ENCODE measurements around the gene ETV7. TPM values are rescaled to one million over a fixed set of nuclear protein-coding genes. Genes with fewer than 3 reads are reported as not detected.

The ETV7 gene
- total and polyA plus RNA-seq, 2 donors: 0.79 to 1.5 TPM

GRCh38 chr6:36324715-36325114, 62.8 kb downstream of the ETV7 start:
- H3K27ac ChIP-seq (ENCODE audit: low read depth): no peak overlapping the region
- no peak for DNase-seq (ENCODE audit: extremely low spot score)
- WGBS: 92% methylated on average over 4 of the region's 4 CpGs
- H3K4me1 ChIP-seq (ENCODE audit: insufficient read depth): no peaks in the 10 kb centered on the region
- H3K36me3 ChIP-seq (ENCODE audit: insufficient read depth): no peaks in the 10 kb centered on the region
- no peak overlapping the region for H3K4me3 ChIP-seq (ENCODE audit: low read depth, low read length)

GRCh38 chr6:36324191-36324590, 63.3 kb downstream of the ETV7 start:
- H3K4me3 ChIP-seq (ENCODE audit: low read depth, low read length): no peak overlapping the region
- no peaks in the 10 kb centered on the region for H3K36me3 ChIP-seq (ENCODE audit: insufficient read depth)
- H3K27ac ChIP-seq (ENCODE audit: low read depth): no peak overlapping the region
- no peak for DNase-seq (ENCODE audit: extremely low spot score)
- WGBS: 93% methylated on average over 6 of the region's 6 CpGs
- H3K4me1 ChIP-seq (ENCODE audit: insufficient read depth): no peaks in the 10 kb centered on the region

DNA sequence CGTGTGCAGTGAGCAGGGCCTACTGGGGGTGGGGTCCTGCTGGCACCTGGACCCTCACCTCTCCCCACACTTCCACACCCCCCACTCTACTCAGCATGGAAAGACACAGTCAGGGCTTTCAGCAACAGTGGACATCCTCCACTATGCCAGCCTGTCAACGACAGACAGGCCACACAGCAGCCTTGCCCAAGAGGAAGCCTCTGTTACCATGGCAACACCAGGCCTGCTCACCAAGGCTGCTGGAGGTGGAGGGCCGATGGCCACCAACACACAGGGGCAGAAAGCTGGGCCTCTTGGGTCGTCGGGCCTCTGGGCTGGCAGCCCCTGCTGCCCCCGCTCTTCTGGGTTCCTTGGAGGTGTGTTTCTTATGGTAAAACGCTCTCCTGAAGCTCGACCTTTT, 64.4 kb downstream of the ETV7 start:
- no peak for DNase-seq (ENCODE audit: extremely low spot score)
- H3K36me3 ChIP-seq (ENCODE audit: insufficient read depth): no peaks in the 10 kb centered on the region
- no peak overlapping the region for H3K4me3 ChIP-seq (ENCODE audit: low read depth, low read length)
- H3K4me1 ChIP-seq (ENCODE audit: insufficient read depth): no peaks in the 10 kb centered on the region
- 79% methylated on average over 8 of the region's 8 CpGs for WGBS
- no peak overlapping the region for H3K27ac ChIP-seq (ENCODE audit: low read depth)

- no peak overlapping the region for H3K4me3 ChIP-seq (ENCODE audit: low read depth, low read length)
- 87% methylated on average over 3 of the region's 3 CpGs for WGBS
- no peak overlapping the region for H3K27ac ChIP-seq (ENCODE audit: low read depth)
- no peak for DNase-seq (ENCODE audit: extremely low spot score)
- H3K4me1 ChIP-seq (ENCODE audit: insufficient read depth): no peaks in the 10 kb centered on the region
- no peaks in the 10 kb centered on the region for H3K36me3 ChIP-seq (ENCODE audit: insufficient read depth)
Measured at GRCh38 chr6:36322591-36322990, 64.9 kb downstream of the ETV7 start.

- H3K4me3 ChIP-seq (ENCODE audit: low read depth, low read length): no peak overlapping the region
- no peaks in the 10 kb centered on the region for H3K36me3 ChIP-seq (ENCODE audit: insufficient read depth)
- 81% methylated on average over 11 of the region's 11 CpGs for WGBS
- H3K27ac ChIP-seq (ENCODE audit: low read depth): no peak overlapping the region
- H3K4me1 ChIP-seq (ENCODE audit: insufficient read depth): no peaks in the 10 kb centered on the region
- no peak for DNase-seq (ENCODE audit: extremely low spot score)
Measured at GRCh38 chr6:36320475-36320874, 67.0 kb downstream of the ETV7 start.

GRCh38 chr6:36319821-36320220, 67.6 kb downstream of the ETV7 start:
- 73% methylated on average over 2 of the region's 2 CpGs for WGBS
- DNase-seq (ENCODE audit: extremely low spot score): no peak
- Histone ChIP-seq H3K4me1 (ENCODE audit: insufficient read depth) (no peaks in the 10 kb centered on the region), H3K36me3 (ENCODE audit: insufficient read depth) (no peaks in the 10 kb centered on the region), H3K4me3 (ENCODE audit: low read depth, low read length) (no peak overlapping the region), H3K27ac (ENCODE audit: low read depth) (no peak overlapping the region)

DNA sequence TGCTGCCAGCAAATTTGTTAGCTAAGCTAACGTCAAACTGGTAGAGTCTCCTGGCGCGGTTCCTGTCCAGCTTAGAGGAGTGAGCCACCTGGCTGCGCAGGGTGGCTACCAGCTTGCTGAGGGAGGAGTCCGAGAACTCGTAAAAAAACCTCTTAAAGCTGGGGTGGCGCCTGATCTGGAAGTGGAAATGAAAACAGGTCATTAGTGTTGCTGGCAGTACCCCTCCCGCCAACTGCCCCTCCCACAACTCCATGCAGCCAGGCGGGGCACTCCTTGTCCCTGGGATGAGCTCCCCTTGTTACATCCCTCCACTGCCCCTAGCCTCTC, 68.1 kb downstream of the ETV7 start:
- 71% methylated on average over 9 of the region's 9 CpGs for WGBS
- no peak for DNase-seq (ENCODE audit: extremely low spot score)
- no peak overlapping the region for H3K27ac ChIP-seq (ENCODE audit: low read depth)
- no peaks in the 10 kb centered on the region for H3K36me3 ChIP-seq (ENCODE audit: insufficient read depth)
- no peaks in the 10 kb centered on the region for H3K4me1 ChIP-seq (ENCODE audit: insufficient read depth)
- H3K4me3 ChIP-seq (ENCODE audit: low read depth, low read length): no peak overlapping the region

DNA sequence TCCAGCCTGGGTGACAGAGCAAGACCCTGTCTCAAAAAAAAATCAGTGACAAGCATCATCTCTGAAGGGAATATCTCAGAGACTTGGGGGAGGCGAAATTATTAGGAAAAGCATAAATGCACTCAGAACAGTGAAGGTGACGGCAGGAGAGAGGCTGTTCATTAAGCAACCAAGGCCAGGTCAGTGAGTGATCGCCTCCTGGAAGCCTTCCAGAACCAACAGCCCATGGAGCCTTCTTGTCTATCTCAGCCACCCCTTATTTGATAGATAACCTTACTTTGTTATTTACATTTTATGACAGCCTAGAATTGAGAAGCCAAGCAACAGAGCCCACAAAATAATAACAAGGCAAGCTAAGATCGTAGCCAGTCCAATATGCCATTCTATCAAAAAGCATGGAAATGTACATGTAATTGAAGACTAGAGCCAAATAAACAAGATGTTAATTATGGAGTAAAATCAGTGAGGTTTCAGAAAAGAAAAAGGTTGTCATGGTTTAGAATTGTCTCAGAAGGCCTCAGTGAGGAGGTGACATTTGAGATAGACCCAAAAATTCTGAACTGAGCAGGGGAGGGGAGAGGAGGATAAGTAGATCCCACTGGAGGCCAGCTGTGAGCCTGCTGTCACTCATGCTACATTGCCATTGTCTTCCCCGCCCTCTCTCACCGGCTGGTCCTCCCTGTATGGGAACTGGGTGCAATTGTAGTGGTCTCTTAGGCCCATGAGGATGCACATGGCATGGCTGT, 68.6 kb downstream of the ETV7 start:
- Histone ChIP-seq H3K36me3 (ENCODE audit: insufficient read depth) (no peaks in the 10 kb centered on the region), H3K27ac (ENCODE audit: low read depth) (no peak overlapping the region), H3K4me3 (ENCODE audit: low read depth, low read length) (no peak overlapping the region), H3K4me1 (ENCODE audit: insufficient read depth) (no peaks in the 10 kb centered on the region)
- WGBS: 82% methylated on average over 6 of the region's 6 CpGs
- no peak for DNase-seq (ENCODE audit: extremely low spot score)

DNA sequence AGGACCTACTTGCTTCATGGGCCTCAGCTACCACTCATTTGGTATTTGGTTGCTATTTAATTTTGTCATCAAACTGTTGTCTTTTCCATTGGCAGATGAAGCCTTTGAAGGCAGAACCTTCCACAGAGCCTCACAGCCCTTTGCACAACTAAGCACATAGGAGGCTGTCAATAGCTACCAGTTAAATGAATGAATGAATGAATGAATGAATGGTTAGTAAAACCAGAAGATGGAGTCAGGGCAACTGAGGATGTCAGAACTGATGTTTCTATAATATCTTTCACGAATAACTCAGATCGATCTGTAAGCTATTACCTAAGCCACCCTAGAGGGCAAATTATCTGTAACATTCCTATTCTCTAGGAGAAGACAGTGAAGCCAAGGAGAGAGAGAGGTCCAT, 69.8 kb downstream of the ETV7 start:
- WGBS: 93% methylated on average over 2 of the region's 2 CpGs
- Histone ChIP-seq H3K36me3 (ENCODE audit: insufficient read depth) (no peaks in the 10 kb centered on the region), H3K4me3 (ENCODE audit: low read depth, low read length) (no peak overlapping the region), H3K27ac (ENCODE audit: low read depth) (no peak overlapping the region), H3K4me1 (ENCODE audit: insufficient read depth) (no peaks in the 10 kb centered on the region)
- no peak for DNase-seq (ENCODE audit: extremely low spot score)

Other genes starting within 250 kb of the ETV7 start
- gene BRPF3, start 190.9 kb downstream of the ETV7 start, total RNA-seq: 15.3 TPM
- gene BRPF3, start 190.9 kb downstream of the ETV7 start, polyA plus RNA-seq: 17.5 TPM
- not detected for gene PNPLA1, start 117.6 kb downstream of the ETV7 start, total RNA-seq
- 0.13 TPM for gene PNPLA1, start 117.6 kb downstream of the ETV7 start, polyA plus RNA-seq
- gene BNIP5, start 50.8 kb downstream of the ETV7 start, total RNA-seq: not detected
- gene BNIP5, start 50.8 kb downstream of the ETV7 start, polyA plus RNA-seq: not detected
- gene PXT1, start 55.2 kb upstream of the ETV7 start, total RNA-seq: not detected
- 0.04 TPM for gene PXT1, start 55.2 kb upstream of the ETV7 start, polyA plus RNA-seq
- 93.5 TPM for gene KCTD20, start 55.3 kb upstream of the ETV7 start, total RNA-seq
- gene KCTD20, start 55.3 kb upstream of the ETV7 start, polyA plus RNA-seq: 37.2 TPM
- 43.6 TPM for gene STK38, start 159.8 kb upstream of the ETV7 start, total RNA-seq
- 35.4 TPM for gene STK38, start 159.8 kb upstream of the ETV7 start, polyA plus RNA-seq
- gene SRSF3, start 206.7 kb upstream of the ETV7 start, total RNA-seq: 152 TPM
- 285 TPM for gene SRSF3, start 206.7 kb upstream of the ETV7 start, polyA plus RNA-seq

Data from urinary bladder (tissue), 4 donors.